ENCODE results near the gene SH2B3.

SH2B3 gene

GRCh38 chr12:111437816-111438454 is 32.2 kb downstream of the SH2B3 start:
- no peaks in the 10 kb centered on the region for H3K9me3 Mint-ChIP-seq
- DNase-seq (no peak), ATAC-seq (no peak)
- peaks cover 93% of the 10 kb centered on the region for H3K4me1 Mint-ChIP-seq
- peak overlapping the region; percentile 84 for H3K27ac Mint-ChIP-seq
- H3K4me3 Mint-ChIP-seq: peak overlapping the region; percentile 42
- peaks cover 31% of the 10 kb centered on the region for H3K36me3 Mint-ChIP-seq (ENCODE audit: low read depth)
- H3K27me3 Mint-ChIP-seq: no peaks in the 10 kb centered on the region

DNA sequence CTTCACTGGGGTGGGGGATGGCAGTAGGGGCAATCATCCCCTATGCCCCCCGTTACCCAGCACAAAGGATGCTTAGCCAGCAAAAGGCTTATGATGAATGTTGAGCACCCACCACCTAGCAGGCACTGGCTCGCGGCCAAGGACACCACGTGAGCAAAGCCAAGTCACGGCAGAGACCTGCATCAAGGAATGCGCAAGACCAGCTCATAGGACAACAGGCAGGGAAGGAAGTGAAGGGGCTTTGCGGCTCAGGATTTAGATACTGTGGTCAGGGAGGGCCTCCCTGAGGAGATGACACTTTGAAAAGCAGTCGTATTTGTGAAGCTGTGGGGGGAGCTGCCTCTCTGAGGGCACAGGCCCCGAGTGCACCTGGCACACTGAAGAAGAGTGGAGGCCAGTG is 32.8 kb downstream of the SH2B3 start:
- DNase-seq (peak; percentile 76), ATAC-seq (peak; percentile 7)
- no peaks in the 10 kb centered on the region for H3K27me3 Mint-ChIP-seq
- peak overlapping the region; percentile 84 for H3K27ac Mint-ChIP-seq
- H3K4me3 Mint-ChIP-seq: peak overlapping the region; percentile 48
- peaks cover 93% of the 10 kb centered on the region for H3K4me1 Mint-ChIP-seq
- H3K9me3 Mint-ChIP-seq: no peaks in the 10 kb centered on the region
- peaks cover 31% of the 10 kb centered on the region for H3K36me3 Mint-ChIP-seq (ENCODE audit: low read depth)

GRCh38 chr12:111439657-111440151 is 34.0 kb downstream of the SH2B3 start:
- Mint-ChIP-seq H3K27ac (peak overlapping the region; percentile 59), H3K4me3 (no peak overlapping the region)

DNA sequence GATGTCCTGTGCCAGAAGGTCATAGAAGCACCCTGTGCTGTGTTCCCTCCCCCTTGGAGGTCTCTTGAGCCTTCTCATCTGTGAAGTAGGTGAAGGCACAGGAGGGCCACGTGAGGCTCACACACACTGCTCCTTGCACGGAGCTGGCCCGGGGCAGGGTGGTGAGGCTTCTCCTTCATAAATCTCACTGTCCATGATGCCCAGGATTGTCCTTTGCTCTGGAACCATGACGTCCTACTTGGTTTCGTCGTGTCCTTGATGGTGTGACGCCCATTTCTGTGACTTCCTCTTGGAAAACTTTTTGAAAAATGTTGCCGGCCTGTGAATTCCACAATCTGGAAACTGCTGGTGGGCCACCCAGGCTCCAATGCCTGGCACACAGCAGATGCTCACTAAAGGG is 34.4 kb downstream of the SH2B3 start:
- peak overlapping the region; percentile 59 for H3K27ac Mint-ChIP-seq
- no peaks in the 10 kb centered on the region for H3K9me3 Mint-ChIP-seq
- no peak overlapping the region for H3K4me3 Mint-ChIP-seq
- peaks cover 93% of the 10 kb centered on the region for H3K4me1 Mint-ChIP-seq
- H3K27me3 Mint-ChIP-seq: no peaks in the 10 kb centered on the region
- H3K36me3 Mint-ChIP-seq (ENCODE audit: low read depth): peaks cover 28% of the 10 kb centered on the region
- DNase-seq (no peak), ATAC-seq (no peak)

More at GRCh38 chr12:111439657-111440151, 34.0 kb downstream of the SH2B3 start:
- ATAC-seq (no peak), DNase-seq (no peak)
- peaks cover 27% of the 10 kb centered on the region for H3K36me3 Mint-ChIP-seq (ENCODE audit: low read depth)
- peaks cover 93% of the 10 kb centered on the region for H3K4me1 Mint-ChIP-seq
- no peaks in the 10 kb centered on the region for H3K9me3 Mint-ChIP-seq
- no peaks in the 10 kb centered on the region for H3K27me3 Mint-ChIP-seq

- Mint-ChIP-seq H3K4me3 (no peak overlapping the region), H3K27me3 (no peaks in the 10 kb centered on the region), H3K27ac (peak overlapping the region; percentile 19), H3K36me3 (ENCODE audit: low read depth) (peaks cover 29% of the 10 kb centered on the region), H3K4me1 (peaks cover 93% of the 10 kb centered on the region), H3K9me3 (no peaks in the 10 kb centered on the region)
- DNase-seq: no peak
- no peak for ATAC-seq
Measured at GRCh38 chr12:111440631-111441030, 34.9 kb downstream of the SH2B3 start.

- Mint-ChIP-seq H3K27ac (peak overlapping the region; percentile 11), H3K4me3 (no peak overlapping the region), H3K36me3 (ENCODE audit: low read depth) (peaks cover 36% of the 10 kb centered on the region), H3K27me3 (no peaks in the 10 kb centered on the region), H3K9me3 (no peaks in the 10 kb centered on the region), H3K4me1 (peaks cover 93% of the 10 kb centered on the region)
- DNase-seq (no peak), ATAC-seq (no peak)
Measured at GRCh38 chr12:111441107-111441928, 35.6 kb downstream of the SH2B3 start.

GRCh38 chr12:111442301-111443045 is 36.8 kb downstream of the SH2B3 start:
- no peak for ATAC-seq
- H3K4me3 Mint-ChIP-seq: no peak overlapping the region

GRCh38 chr12:111443086-111443485 is 37.4 kb downstream of the SH2B3 start:
- no peak for ATAC-seq
- H3K4me1 Mint-ChIP-seq: peaks cover 89% of the 10 kb centered on the region
- H3K4me3 Mint-ChIP-seq: no peak overlapping the region
- no peak for DNase-seq
- peak overlapping the region; percentile 80 for H3K27ac Mint-ChIP-seq
- H3K36me3 Mint-ChIP-seq (ENCODE audit: low read depth): peaks cover 42% of the 10 kb centered on the region
- H3K27me3 Mint-ChIP-seq: no peaks in the 10 kb centered on the region
- no peaks in the 10 kb centered on the region for H3K9me3 Mint-ChIP-seq

More at GRCh38 chr12:111442301-111443045, 36.8 kb downstream of the SH2B3 start:
- Mint-ChIP-seq H3K27ac (peak overlapping the region; percentile 80), H3K4me1 (peaks cover 89% of the 10 kb centered on the region), H3K36me3 (ENCODE audit: low read depth) (peaks cover 41% of the 10 kb centered on the region), H3K27me3 (no peaks in the 10 kb centered on the region), H3K9me3 (no peaks in the 10 kb centered on the region)
- no peak for DNase-seq

DNA sequence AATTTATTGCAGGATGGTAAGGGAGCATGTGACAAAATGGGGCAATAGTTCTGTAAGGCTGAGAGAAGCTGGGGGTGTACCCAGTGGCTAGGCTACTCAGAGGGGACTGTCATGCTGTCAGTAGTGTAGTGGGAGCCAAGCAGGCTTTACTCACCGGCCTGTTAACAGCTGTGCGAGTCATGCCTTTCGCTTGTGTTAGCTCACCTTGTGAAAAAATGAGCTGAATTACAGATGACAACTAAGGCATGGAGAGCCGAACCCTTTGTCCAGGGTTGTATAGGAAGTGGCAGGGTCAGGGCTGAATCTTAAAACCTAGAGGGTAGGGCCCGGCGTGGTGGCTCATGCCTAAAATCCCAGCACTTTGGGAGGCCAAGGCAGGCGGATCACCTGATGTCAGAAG is 37.9 kb downstream of the SH2B3 start:
- DNase-seq (peak; percentile 52), ATAC-seq (peak; percentile 76)
- Mint-ChIP-seq H3K4me1 (peaks cover 86% of the 10 kb centered on the region), H3K27ac (peak overlapping the region; percentile 80), H3K36me3 (ENCODE audit: low read depth) (peaks cover 44% of the 10 kb centered on the region), H3K9me3 (no peaks in the 10 kb centered on the region), H3K27me3 (no peaks in the 10 kb centered on the region), H3K4me3 (peak overlapping the region; percentile 61)

DNA sequence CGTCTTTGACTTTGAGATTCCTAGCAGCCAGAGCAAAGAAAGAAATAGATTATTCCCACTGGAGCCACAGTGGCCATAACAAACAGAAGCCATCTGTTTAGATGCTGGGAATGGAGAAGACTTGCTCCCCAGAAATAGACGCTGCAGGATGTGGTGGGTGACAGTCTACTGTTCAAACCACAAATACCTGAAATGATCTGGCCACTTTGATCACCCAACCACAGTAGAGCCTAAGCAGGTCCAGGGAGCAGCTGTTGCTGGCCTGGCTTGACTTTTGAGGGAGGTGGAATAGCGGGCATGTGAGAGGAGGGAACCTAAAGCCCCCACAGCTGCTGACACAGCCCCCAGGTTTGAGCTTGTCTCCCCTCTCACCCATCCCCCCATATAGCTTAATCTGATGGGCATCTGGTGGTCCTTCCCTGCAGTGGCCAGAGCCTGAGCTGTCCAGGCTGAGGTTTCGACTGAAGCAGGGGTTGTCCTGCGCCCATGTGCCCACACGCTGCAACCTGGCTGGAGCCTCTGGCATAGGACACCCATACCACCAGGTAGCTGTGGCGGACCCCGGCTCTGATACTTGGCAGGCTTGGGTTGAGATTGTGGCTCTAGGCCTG is 38.7 kb downstream of the SH2B3 start:
- peak overlapping the region; percentile 61 for H3K4me3 Mint-ChIP-seq
- ATAC-seq (peak; percentile 11), DNase-seq (no peak)
- H3K9me3 Mint-ChIP-seq: no peaks in the 10 kb centered on the region
- peak overlapping the region; percentile 80 for H3K27ac Mint-ChIP-seq
- no peaks in the 10 kb centered on the region for H3K27me3 Mint-ChIP-seq
- peaks cover 88% of the 10 kb centered on the region for H3K4me1 Mint-ChIP-seq
- peaks cover 47% of the 10 kb centered on the region for H3K36me3 Mint-ChIP-seq (ENCODE audit: low read depth)

GRCh38 chr12:111444925-111445725 is 39.4 kb downstream of the SH2B3 start:
- H3K36me3 Mint-ChIP-seq (ENCODE audit: low read depth): peaks cover 46% of the 10 kb centered on the region
- peak overlapping the region; percentile 61 for H3K4me3 Mint-ChIP-seq

DNA sequence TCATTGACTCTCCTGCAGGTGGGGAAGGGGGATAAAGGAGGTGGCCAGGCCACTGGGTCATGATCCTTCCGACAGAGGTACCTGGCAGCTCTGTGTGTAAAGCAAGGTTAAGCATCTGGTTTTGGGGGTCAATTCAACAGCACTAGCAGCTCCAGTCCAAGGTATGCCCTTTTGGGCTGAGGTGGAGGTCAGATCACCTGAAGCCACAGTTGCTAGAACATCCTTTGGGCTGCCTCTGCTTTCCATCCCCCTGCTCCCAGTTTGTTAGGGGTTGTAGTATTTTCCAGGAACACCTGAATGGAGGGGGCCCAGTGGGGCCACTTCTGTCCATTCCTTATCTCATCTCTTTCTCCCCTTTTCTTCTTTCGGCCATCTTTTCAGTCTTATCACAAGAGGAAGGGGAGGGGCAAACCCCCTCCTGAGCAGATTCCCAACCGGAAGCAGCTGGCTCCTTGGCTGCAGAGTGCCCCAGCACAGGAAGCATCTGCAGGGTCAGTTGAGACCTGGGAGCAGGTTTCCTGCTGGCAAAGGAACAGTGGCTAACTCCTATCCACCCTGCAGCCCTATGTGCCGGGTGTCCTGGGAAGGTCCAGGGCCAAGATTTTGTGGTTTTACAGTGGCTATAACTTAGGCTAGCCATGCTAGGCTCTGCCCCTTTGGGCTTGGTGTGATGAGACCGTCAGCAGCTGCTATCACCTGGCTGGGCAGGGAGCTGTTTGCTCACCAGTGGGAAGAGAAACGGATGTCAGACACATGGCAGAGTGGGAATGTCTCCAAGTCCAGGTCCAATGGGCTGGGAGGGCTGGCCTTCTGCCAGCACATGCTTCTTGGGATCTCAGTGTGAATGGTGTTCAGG is 40.2 kb downstream of the SH2B3 start:
- no peak for ATAC-seq
- no peaks in the 10 kb centered on the region for H3K27me3 Mint-ChIP-seq
- H3K36me3 Mint-ChIP-seq (ENCODE audit: low read depth): peaks cover 46% of the 10 kb centered on the region
- H3K4me1 Mint-ChIP-seq: peaks cover 89% of the 10 kb centered on the region
- H3K4me3 Mint-ChIP-seq: no peak overlapping the region
- no peaks in the 10 kb centered on the region for H3K9me3 Mint-ChIP-seq
- H3K27ac Mint-ChIP-seq: peak overlapping the region; percentile 67
- no peak for DNase-seq

More at GRCh38 chr12:111444925-111445725, 39.4 kb downstream of the SH2B3 start:
- DNase-seq (peak; percentile 86), ATAC-seq (peak; percentile 85)
- H3K27ac Mint-ChIP-seq: peak overlapping the region; percentile 80
- no peaks in the 10 kb centered on the region for H3K27me3 Mint-ChIP-seq
- H3K4me1 Mint-ChIP-seq: peaks cover 90% of the 10 kb centered on the region
- H3K9me3 Mint-ChIP-seq: no peaks in the 10 kb centered on the region

Data from activated naive CD8-positive, alpha-beta T cell treated with anti-CD3 and anti-CD28 coated beads, Interleukin-2, amount 50 U/mL, for 24 hours (primary cell).